Measurements from ENCODE around the gene ULBP1. TPM values are rescaled to one million over a fixed set of nuclear protein-coding genes. Genes with fewer than 3 reads are reported as not detected.

Gene ULBP1
- total RNA-seq, 1 experiment from 2014 or later: 3.1 TPM

- no peak overlapping the region for H3K27ac ChIP-seq (ENCODE audit: low read length)
- CTCF ChIA-PET: no interaction called here
- TF ChIP-seq CTCF (IDR thresholded peaks at IDR 0.05): no peak
- no peak for TF ChIP-seq SIN3A (IDR thresholded peaks at IDR 0.05; ENCODE audit: borderline replicate concordance, insufficient read depth, low read depth, low read length)
- no peak for TF ChIP-seq TCF7L2 (IDR thresholded peaks at IDR 0.05; ENCODE audit: low read depth, low read length)
- TF ChIP-seq POLR2AphosphoS5 (IDR thresholded peaks at IDR 0.05; ENCODE audit: low read depth, low read length): no peak
- no peak for TF ChIP-seq REST (IDR thresholded peaks at IDR 0.05; ENCODE audit: insufficient read depth in 1 of 2, low read depth in 2 of 2, low read length in 1 of 2)
- no peaks in the 10 kb centered on the region for H3K36me3 ChIP-seq (ENCODE audit: control insufficient read depth, insufficient read depth, low read length)
- DNase-seq (ENCODE audit: low read depth, low spot score): no peak
- no peak for ATAC-seq
- no TSS peak for BruUV-seq (replicated peaks)
- in situ Hi-C loops (cut with HindIII; ENCODE audit: low pct_unique_long_range_greater_than_20kb, low sequenced_read_pairs): no loop called here
- H3K4me1 ChIP-seq (ENCODE audit: control insufficient read depth, insufficient read depth, low read length): no peaks in the 10 kb centered on the region; the same call in 1 of the 2 replicates
- H3K4me3 ChIP-seq (ENCODE audit: low read depth in 2 of 2, low read length in 2 of 2): no peak overlapping the region
- peaks cover 20% of the 10 kb centered on the region for H3K27me3 ChIP-seq (ENCODE audit: control insufficient read depth, insufficient read depth, low read length)
- intact Hi-C loops (cut with micrococcal nuclease; ENCODE audit: unreplicated experiment): no loop called here
- H3K9me3 ChIP-seq (ENCODE audit: control insufficient read depth, insufficient read depth, low read depth, low read length): no peaks in the 10 kb centered on the region
- POLR2A ChIA-PET: no interaction called here
Observed at GRCh38 chr6:149933036-149933435, 30.7 kb upstream of the ULBP1 start.

- ChIA-PET CTCF (no interaction called here), POLR2A (no interaction called here)
- ATAC-seq (no peak), DNase-seq (ENCODE audit: low read depth, low spot score) (no peak)
- Histone ChIP-seq H3K36me3 (ENCODE audit: control insufficient read depth, insufficient read depth, low read length) (no peaks in the 10 kb centered on the region), H3K4me1 (ENCODE audit: control insufficient read depth, insufficient read depth, low read length) (no peaks in the 10 kb centered on the region; the same call in 1 of the 2 replicates), H3K4me3 (ENCODE audit: low read depth in 2 of 2, low read length in 2 of 2) (no peak overlapping the region), H3K9me3 (ENCODE audit: control insufficient read depth, insufficient read depth, low read depth, low read length) (no peaks in the 10 kb centered on the region), H3K27ac (ENCODE audit: low read length) (no peak overlapping the region), H3K27me3 (ENCODE audit: control insufficient read depth, insufficient read depth, low read length) (peaks cover 20% of the 10 kb centered on the region)
- intact Hi-C loops (cut with micrococcal nuclease; ENCODE audit: unreplicated experiment) (no loop called here), in situ Hi-C loops (cut with HindIII; ENCODE audit: low pct_unique_long_range_greater_than_20kb, low sequenced_read_pairs) (no loop called here)
- TF ChIP-seq POLR2AphosphoS5 (IDR thresholded peaks at IDR 0.05; ENCODE audit: low read depth, low read length) (no peak), SIN3A (IDR thresholded peaks at IDR 0.05; ENCODE audit: borderline replicate concordance, insufficient read depth, low read depth, low read length) (no peak), CTCF (IDR thresholded peaks at IDR 0.05) (no peak), TCF7L2 (IDR thresholded peaks at IDR 0.05; ENCODE audit: low read depth, low read length) (no peak), REST (IDR thresholded peaks at IDR 0.05; ENCODE audit: insufficient read depth in 1 of 2, low read depth in 2 of 2, low read length in 1 of 2) (no peak)
- BruUV-seq (replicated peaks): no TSS peak
Observed at GRCh38 chr6:149933461-149933860, 30.3 kb upstream of the ULBP1 start.
